HuH-7.5 (cell line): ENCODE data around the gene ARGLU1.

Source experiments
- DNase-seq: peaks from one replicate; pipeline ENCODE4 v3.0.0; 2011; ENCODE audit warnings: low spot score

ARGLU1 gene

GRCh38 chr13:106499896-106500295, 68.0 kb downstream of the ARGLU1 start:
- DNase-seq = no peak

- DNase-seq = no peak
These were observed 68.8 kb downstream of the ARGLU1 start for GRCh38 chr13:106499113-106499512.

- DNase-seq = no peak
These were observed 69.4 kb downstream of the ARGLU1 start for GRCh38 chr13:106498571-106498970.

- no peak for DNase-seq
These were observed 69.8 kb downstream of the ARGLU1 start for GRCh38 chr13:106498158-106498557.

GRCh38 chr13:106497079-106497478, 70.9 kb downstream of the ARGLU1 start:
- DNase-seq = no peak

GRCh38 chr13:106496072-106496997, 71.6 kb downstream of the ARGLU1 start:
- no peak for DNase-seq

- no peak for DNase-seq
These were observed 73.0 kb downstream of the ARGLU1 start for GRCh38 chr13:106494936-106495335.

GRCh38 chr13:106494506-106494905, 73.4 kb downstream of the ARGLU1 start:
- DNase-seq = no peak

GRCh38 chr13:106493533-106494220, 74.3 kb downstream of the ARGLU1 start:
- no peak for DNase-seq

GRCh38 chr13:106492588-106493475, 75.1 kb downstream of the ARGLU1 start:
- no peak for DNase-seq

- DNase-seq = no peak
These were observed 75.9 kb downstream of the ARGLU1 start for GRCh38 chr13:106491928-106492587.
